K562 (cell line): ENCODE results near the gene CTXN1. TPM values are rescaled to one million over a fixed set of nuclear protein-coding genes. Genes with fewer than 3 reads are reported as not detected.

Source experiments
- BCOR ChIP-seq: fragments of 450-650 bp; IDR thresholded peaks from 2 replicates; pipeline ENCODE4 v1.6.1; 2016
- BDP1 ChIP-seq: IDR thresholded peaks from 3 replicates; pipeline ENCODE4 v1.6.1; 2011; ENCODE audit not compliant: insufficient read length, insufficient read depth
- DMBX1 ChIP-seq: fragments of 250-450 bp; sonication (Bioruptor Pico); IDR thresholded peaks from 2 replicates; pipeline ENCODE4 v1.8.0; 2022; ENCODE audit warnings: inconsistent platforms, mild to moderate bottlenecking, moderate library complexity, borderline replicate concordance
- ETV6 ChIP-seq, 3 experiments: fragments of 150-350 bp in 1 of 3; sonication (generic) in 1 of 3; formaldehyde crosslinking in 1 of 3; IDR thresholded peaks; 2 replicates each; pipeline versions ENCODE4 v1.6.1 to v1.8.0; 2014 to 2022; ENCODE audit warnings: borderline replicate concordance in 2 of 3, low read depth in 2 of 3, antibody characterized with exemption in 1 of 3, low read length in 1 of 3, mild to moderate bottlenecking in 1 of 3, missing genetic modification reagents in 1 of 3
- FOXK1 ChIP-seq: sonication (generic); formaldehyde crosslinking; IDR thresholded peaks from 2 replicates; pipeline ENCODE4 v1.8.0; 2022; ENCODE audit warnings: missing genetic modification reagents, mild to moderate bottlenecking, borderline replicate concordance
- GTF2F1 ChIP-seq: IDR thresholded peaks from 2 replicates; pipeline ENCODE4 v1.6.1; 2011; ENCODE audit warnings: low read depth, low read length, improper control_type of control experiment
- HDAC8 ChIP-seq: fragments of 450-650 bp; IDR thresholded peaks from 2 replicates; pipeline ENCODE4 v1.6.1; 2016; ENCODE audit warnings: mild to moderate bottlenecking, missing genetic modification characterization, moderate library complexity, missing compliant biosample characterization
- KAT2B ChIP-seq: IDR thresholded peaks from one replicate; pipeline ENCODE4 v1.6.1; 2012; ENCODE audit warnings: low read depth, mild to moderate bottlenecking, control low read depth, inconsistent platforms, low read length, moderate library complexity
- KHSRP ChIP-seq: fragments of 450-650 bp; IDR thresholded peaks from 2 replicates; pipeline ENCODE4 v1.6.1; 2017
- MCM2 ChIP-seq: fragments of 450-650 bp; IDR thresholded peaks from 2 replicates; pipeline ENCODE4 v1.6.1; 2017; ENCODE audit warnings: low read depth, mild to moderate bottlenecking
- MYC ChIP-seq, 2 experiments: fragments of 250-450 bp in 1 of 2; sonication (Bioruptor Pico) in 1 of 2; IDR thresholded peaks; 2 replicates each; pipeline versions ENCODE4 v1.5.1 to v1.6.1; 2012 to 2021; ENCODE audit warnings: low read depth in 2 of 2, borderline replicate concordance in 1 of 2, improper control_type of control experiment in 1 of 2, low read length in 1 of 2, mild to moderate bottlenecking in 1 of 2, moderate library complexity in 1 of 2
- NONO ChIP-seq, 2 experiments: fragments of 200-400 bp in 1 of 2; fragments of 450-650 bp in 1 of 2; formaldehyde crosslinking in 1 of 2; IDR thresholded peaks; 2 replicates each; pipeline ENCODE4 v1.6.1; 2017; ENCODE audit warnings: low read depth in 2 of 2, mild to moderate bottlenecking in 2 of 2, moderate library complexity in 2 of 2, low read length in 1 of 2
- NR3C1 ChIP-seq: sonication (generic); formaldehyde crosslinking; IDR thresholded peaks from 2 replicates; pipeline ENCODE4 v1.8.1; 2022; ENCODE audit warnings: missing genetic modification reagents
- RBM25 ChIP-seq: fragments of 200-400 bp; formaldehyde crosslinking; IDR thresholded peaks from 2 replicates; pipeline ENCODE4 v1.6.1; 2018; ENCODE audit warnings: low read length, low read depth, moderate library complexity; ENCODE audit not compliant: severe bottlenecking
- RFX7 ChIP-seq: fragments of 250-450 bp; sonication (Bioruptor Pico); IDR thresholded peaks from 2 replicates; pipeline ENCODE4 v1.5.1; 2021; ENCODE audit warnings: mild to moderate bottlenecking
- SAP30 ChIP-seq: fragments of 200-600 bp; sonication (generic); IDR thresholded peaks from 2 replicates; pipeline ENCODE4 v1.6.1; 2012; ENCODE audit warnings: borderline replicate concordance, low read depth, mild to moderate bottlenecking, moderate library complexity, low read length, control low read depth, inconsistent platforms; ENCODE audit not compliant: insufficient read depth, poor library complexity, severe bottlenecking
- TCF3 ChIP-seq: sonication (generic); formaldehyde crosslinking; IDR thresholded peaks from 2 replicates; pipeline ENCODE4 v1.4.0; 2020; ENCODE audit warnings: mild to moderate bottlenecking, missing genetic modification reagents
- YY1 ChIP-seq, 3 experiments: IDR thresholded peaks; 2 replicates each; pipeline ENCODE4 v1.6.1; 2011; ENCODE audit warnings: low read length in 2 of 3, mild to moderate bottlenecking in 2 of 3, moderate library complexity in 2 of 3, borderline replicate concordance in 1 of 3, control low read depth in 1 of 3, low read depth in 1 of 3; ENCODE audit not compliant: insufficient read depth in 3 of 3, insufficient replicate concordance in 2 of 3, control insufficient read depth in 1 of 3, insufficient read length in 1 of 3; ENCODE audit errors: extremely low read depth in 1 of 3
- ZFX ChIP-seq: sonication (generic); formaldehyde crosslinking; IDR thresholded peaks from 2 replicates; pipeline ENCODE4 v1.8.0; 2022; ENCODE audit warnings: mild to moderate bottlenecking, missing genetic modification reagents, moderate library complexity
- ZNF280A ChIP-seq: fragments of 450-650 bp; IDR thresholded peaks from 2 replicates; pipeline ENCODE4 v1.6.1; 2018; ENCODE audit warnings: mild to moderate bottlenecking, low read depth; ENCODE audit not compliant: partially characterized antibody
- ZNF583 ChIP-seq: fragments of 250-450 bp; sonication (Bioruptor Pico); IDR thresholded peaks from 2 replicates; pipeline ENCODE4 v1.4.0; 2020
- polyA plus RNA-seq, 8 experiments: library from polyadenylated mRNA; depleted of rRNA in 4 of 8; stranded (reverse) in 5 of 8; unstranded in 3 of 8; fragments of >200 nt; fragmentation: Nextera tagmentation in 2 of 8; fragmentation: Illumina TruSeq in 1 of 8; extraction: Ambion mirVana in 2 of 8; extraction: Trizol in 1 of 8; gene quantifications; 2 replicates each; pipeline versions ENCODE4 v1.2.1 to v1.2.3, GENCODE V29; 2011 to 2014; ENCODE audit warnings: inconsistent platforms in 1 of 8, missing spikeins in 1 of 8
- total RNA-seq, 7 experiments: library from RNA; depleted of rRNA in 6 of 7; stranded (reverse); fragments of >200 nt in 6 of 7; fragmentation: Illumina TruSeq in 2 of 7; extraction: Trizol in 2 of 7; gene quantifications; 2 replicates each; pipeline versions ENCODE4 v1.2.1 to v1.2.3, GENCODE V29; 2011 to 2021; ENCODE audit warnings: low replicate concordance in 1 of 7
- TF ChIP-seq, protein P1 (sequence below): sonication (generic); formaldehyde crosslinking; IDR thresholded peaks from 2 replicates; pipeline ENCODE4 v1.8.1; 2023; ENCODE audit warnings: mild to moderate bottlenecking, missing genetic modification reagents

Gene CTXN1
- total and polyA plus RNA-seq, 9 of the 15 experiments (the other 6 are each of a cell fraction or from before 2014, with no cell fraction given) = 0.15 to 37.4 (median 1.8) TPM; not detected in 2

GRCh38 chr19:7925171-7925851 lies 624 bp downstream of the CTXN1 start (continued):
- TF ChIP-seq ETV6 (IDR thresholded peaks at IDR 0.05; ENCODE audit: borderline replicate concordance in 1 of 2, low read depth in 2 of 2, low read length in 1 of 2) (no peak), ETV6 (CRISPR knock-in tag; IDR thresholded peaks at IDR 0.05; ENCODE audit: borderline replicate concordance) (0 out of 2 replicates have a peak, but pooled peaks have one; percentile 29), KHSRP (no peak), ZNF583 (CRISPR knock-in tag) (0 out of 2 replicates have a peak, but pooled peaks have one; percentile 6), RBM25 (no peak), SAP30 (peak; percentile 45), FOXK1 (CRISPR knock-in tag) (no peak), KAT2B (peak; percentile 55), RFX7 (CRISPR knock-in tag) (no peak), YY1 (IDR thresholded peaks at IDR 0.05; ENCODE audit: borderline replicate concordance in 1 of 3, control insufficient read depth in 1 of 3, extremely low read depth in 1 of 3, insufficient read depth in 3 of 3, insufficient read length in 1 of 3, insufficient replicate concordance in 2 of 3, low read depth in 1 of 3, low read length in 2 of 3) (peak in 2 of 3 experiments; percentile 6 to 35), NR3C1 (CRISPR knock-in tag) (peak; percentile 75; the same call in 1 of the 2 replicates), ZFX (CRISPR knock-in tag) (peak; percentile 67), HDAC8 (tag) (peak; percentile 19; the same call in 1 of the 2 replicates), MYC (IDR thresholded peaks at IDR 0.05; ENCODE audit: low read depth, low read length) (peak; percentile 78), MYC (CRISPR knock-in tag; IDR thresholded peaks at IDR 0.05; ENCODE audit: borderline replicate concordance, low read depth) (no peak), BDP1 (no peak), GTF2F1 (no peak), DMBX1 (CRISPR knock-in tag) (peak; percentile 52; the same call in 1 of the 2 replicates), BCOR (no peak), ZNF280A (no peak), NONO (IDR thresholded peaks at IDR 0.05; ENCODE audit: low read depth in 2 of 2, low read length in 1 of 2) (peak in 1 of 2 experiments; percentile 61; a peak in 2 of 4 replicates), MCM2 (no peak), TCF3 (CRISPR knock-in tag) (0 out of 2 replicates have a peak, but pooled peaks have one; percentile 9)
- TF ChIP-seq, protein P1, sequence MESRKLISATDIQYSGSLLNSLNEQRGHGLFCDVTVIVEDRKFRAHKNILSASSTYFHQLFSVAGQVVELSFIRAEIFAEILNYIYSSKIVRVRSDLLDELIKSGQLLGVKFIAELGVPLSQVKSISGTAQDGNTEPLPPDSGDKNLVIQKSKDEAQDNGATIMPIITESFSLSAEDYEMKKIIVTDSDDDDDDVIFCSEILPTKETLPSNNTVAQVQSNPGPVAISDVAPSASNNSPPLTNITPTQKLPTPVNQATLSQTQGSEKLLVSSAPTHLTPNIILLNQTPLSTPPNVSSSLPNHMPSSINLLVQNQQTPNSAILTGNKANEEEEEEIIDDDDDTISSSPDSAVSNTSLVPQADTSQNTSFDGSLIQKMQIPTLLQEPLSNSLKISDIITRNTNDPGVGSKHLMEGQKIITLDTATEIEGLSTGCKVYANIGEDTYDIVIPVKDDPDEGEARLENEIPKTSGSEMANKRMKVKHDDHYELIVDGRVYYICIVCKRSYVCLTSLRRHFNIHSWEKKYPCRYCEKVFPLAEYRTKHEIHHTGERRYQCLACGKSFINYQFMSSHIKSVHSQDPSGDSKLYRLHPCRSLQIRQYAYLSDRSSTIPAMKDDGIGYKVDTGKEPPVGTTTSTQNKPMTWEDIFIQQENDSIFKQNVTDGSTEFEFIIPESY (CRISPR knock-in tag) = peak; percentile 67
